Loucy (cell line): ENCODE data around the gene RASSF10.

Source experiments
- EZH2phosphoT487 ChIP-seq: fragments of 200-600 bp; IDR thresholded peaks from 2 replicates; pipeline ENCODE4 v1.6.1; 2018; ENCODE audit warnings: antibody characterized with exemption, mild to moderate bottlenecking, moderate library complexity, borderline replicate concordance
- TF ChIP-seq, protein P1 (sequence below): fragments of 200-600 bp; sonication (generic); conservative IDR thresholded peaks from 2 replicates; pipeline ENCODE4 v1.5.1; 2014; ENCODE audit warnings: mild to moderate bottlenecking, antibody characterized with exemption, low read length

GRCh38 chr11:13009921-13010748, 1.0 kb downstream of the RASSF10 start:
- TF ChIP-seq, protein P1, sequence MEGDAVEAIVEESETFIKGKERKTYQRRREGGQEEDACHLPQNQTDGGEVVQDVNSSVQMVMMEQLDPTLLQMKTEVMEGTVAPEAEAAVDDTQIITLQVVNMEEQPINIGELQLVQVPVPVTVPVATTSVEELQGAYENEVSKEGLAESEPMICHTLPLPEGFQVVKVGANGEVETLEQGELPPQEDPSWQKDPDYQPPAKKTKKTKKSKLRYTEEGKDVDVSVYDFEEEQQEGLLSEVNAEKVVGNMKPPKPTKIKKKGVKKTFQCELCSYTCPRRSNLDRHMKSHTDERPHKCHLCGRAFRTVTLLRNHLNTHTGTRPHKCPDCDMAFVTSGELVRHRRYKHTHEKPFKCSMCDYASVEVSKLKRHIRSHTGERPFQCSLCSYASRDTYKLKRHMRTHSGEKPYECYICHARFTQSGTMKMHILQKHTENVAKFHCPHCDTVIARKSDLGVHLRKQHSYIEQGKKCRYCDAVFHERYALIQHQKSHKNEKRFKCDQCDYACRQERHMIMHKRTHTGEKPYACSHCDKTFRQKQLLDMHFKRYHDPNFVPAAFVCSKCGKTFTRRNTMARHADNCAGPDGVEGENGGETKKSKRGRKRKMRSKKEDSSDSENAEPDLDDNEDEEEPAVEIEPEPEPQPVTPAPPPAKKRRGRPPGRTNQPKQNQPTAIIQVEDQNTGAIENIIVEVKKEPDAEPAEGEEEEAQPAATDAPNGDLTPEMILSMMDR = no peak
- TF ChIP-seq EZH2phosphoT487 = no peak
